ENCODE results near the gene KRT24.

DNA sequence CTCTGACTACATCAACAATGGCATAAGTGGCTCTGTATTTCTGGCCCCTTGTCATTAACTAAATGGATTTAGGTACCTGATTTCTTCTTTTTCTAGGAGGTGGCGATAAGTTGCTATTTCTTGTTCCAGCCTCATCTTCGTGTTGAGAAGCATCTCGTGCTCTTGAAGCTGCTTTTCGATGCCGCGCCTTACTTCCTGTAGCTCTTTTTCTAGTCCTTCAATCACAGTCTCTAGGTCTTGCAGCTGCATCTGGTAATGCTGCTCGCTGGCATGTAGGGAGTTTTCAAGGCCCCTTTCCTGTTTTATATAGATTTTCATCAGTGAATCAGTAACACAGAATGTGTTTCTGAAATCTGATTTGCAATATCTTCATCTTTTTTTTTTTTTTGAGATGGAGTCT, 43.6 kb downstream of the KRT24 start:
- no peak for TF ChIP-seq EZH2 (optimal IDR thresholded peaks at IDR 0.05; ENCODE audit: low read depth, low read length)
- TF ChIP-seq, protein P1, sequence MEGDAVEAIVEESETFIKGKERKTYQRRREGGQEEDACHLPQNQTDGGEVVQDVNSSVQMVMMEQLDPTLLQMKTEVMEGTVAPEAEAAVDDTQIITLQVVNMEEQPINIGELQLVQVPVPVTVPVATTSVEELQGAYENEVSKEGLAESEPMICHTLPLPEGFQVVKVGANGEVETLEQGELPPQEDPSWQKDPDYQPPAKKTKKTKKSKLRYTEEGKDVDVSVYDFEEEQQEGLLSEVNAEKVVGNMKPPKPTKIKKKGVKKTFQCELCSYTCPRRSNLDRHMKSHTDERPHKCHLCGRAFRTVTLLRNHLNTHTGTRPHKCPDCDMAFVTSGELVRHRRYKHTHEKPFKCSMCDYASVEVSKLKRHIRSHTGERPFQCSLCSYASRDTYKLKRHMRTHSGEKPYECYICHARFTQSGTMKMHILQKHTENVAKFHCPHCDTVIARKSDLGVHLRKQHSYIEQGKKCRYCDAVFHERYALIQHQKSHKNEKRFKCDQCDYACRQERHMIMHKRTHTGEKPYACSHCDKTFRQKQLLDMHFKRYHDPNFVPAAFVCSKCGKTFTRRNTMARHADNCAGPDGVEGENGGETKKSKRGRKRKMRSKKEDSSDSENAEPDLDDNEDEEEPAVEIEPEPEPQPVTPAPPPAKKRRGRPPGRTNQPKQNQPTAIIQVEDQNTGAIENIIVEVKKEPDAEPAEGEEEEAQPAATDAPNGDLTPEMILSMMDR (IDR thresholded peaks at IDR 0.05; ENCODE audit: low read length) = no peak
